ENCODE results near the gene MARK2. TPM values are rescaled to one million over a fixed set of nuclear protein-coding genes. Genes with fewer than 3 reads are reported as not detected.

Gene MARK2
- total and polyA plus RNA-seq, 10 of the 15 experiments (the other 5 are each of a cell fraction or from before 2014, with no cell fraction given): 0.19 to 29.5 (median 13.2) TPM

GRCh38 chr11:63918507-63919191 lies 79.7 kb downstream of the MARK2 start:
- ChIA-PET RAD21 (ENCODE audit: unreplicated experiment) (no interaction called here), POLR2A (interaction anchor here (1.5 kb wide), 1 partner anchor 80 kb away, joined by 4 read pairs; no protein-coding TSS in a partner anchor), CTCF (interaction anchor here (1.1 to 3.9 kb wide), 4 partner anchors 12 to 81 kb away, joined by 3 to 34 read pairs (median 10); partner anchors contain the start of gene MARK2), SMC1A (ENCODE audit: uncharacterized antibody, unreplicated experiment) (interaction anchor here (1.5 kb wide), 1 partner anchor 28 kb away, joined by 4 read pairs; no protein-coding TSS in a partner anchor)
- DNase-seq (ENCODE audit: low read depth, low spot score) (no peak), FAIRE-seq (no peak), ATAC-seq (no peak)
- no peak overlapping the region for H3K4me3 ChIP-seq
- H3K36me3 ChIP-seq (ENCODE audit: control insufficient read depth in 2 of 2, insufficient read depth in 2 of 2, low read length in 1 of 2): no peaks in the 10 kb centered on the region
- no peak overlapping the region for H3K9ac ChIP-seq (ENCODE audit: control insufficient read depth, insufficient read depth, low read length)
- no peak overlapping the region for H3K4me2 ChIP-seq (ENCODE audit: control insufficient read depth, insufficient read depth)
- BruUV-seq (replicated peaks): no TSS peak
- no peaks in the 10 kb centered on the region for H3K9me3 ChIP-seq (replicated peaks; ENCODE audit: control insufficient read depth, insufficient read depth, low read length)
- no peak overlapping the region for H2AFZ ChIP-seq (ENCODE audit: control insufficient read depth, low read depth, low read length)
- in situ Hi-C loops (cut with MboI): no loop called here
- H3K79me2 ChIP-seq (ENCODE audit: control insufficient read depth, insufficient read depth, low read length): no peaks in the 10 kb centered on the region
- WGBS (ENCODE audit: insufficient coverage, insufficient replicate concordance, low lambda C conversion rate, missing lambda C conversion rate): 76% methylated on average over 8 of the region's 9 CpGs
- no peaks in the 10 kb centered on the region for H4K20me1 ChIP-seq (ENCODE audit: control insufficient read depth, insufficient read depth)
- TF ChIP-seq MLLT1 (IDR thresholded peaks at IDR 0.05) (no peak), BRCA1 (IDR thresholded peaks at IDR 0.05; ENCODE audit: low read depth, low read length) (no peak), YY1 (IDR thresholded peaks at IDR 0.05; ENCODE audit: low read depth, low read length) (no peak), TAF1 (IDR thresholded peaks at IDR 0.05; ENCODE audit: borderline replicate concordance, low read depth, low read length) (no peak), RAD21 (IDR thresholded peaks at IDR 0.05; ENCODE audit: insufficient read depth, low read depth, low read length) (no peak), CBX3 (IDR thresholded peaks at IDR 0.05; ENCODE audit: borderline replicate concordance, low read depth) (no peak), SMAD1 (IDR thresholded peaks at IDR 0.05; ENCODE audit: low read depth, partially characterized antibody) (no peak), MYB (IDR thresholded peaks at IDR 0.05; ENCODE audit: borderline replicate concordance, low read depth, low read length) (no peak), SUPT20H (IDR thresholded peaks at IDR 0.05; ENCODE audit: borderline replicate concordance, control insufficient read depth, low read depth, low read length) (no peak), ZNF622 (IDR thresholded peaks at IDR 0.05) (no peak), POLR2AphosphoS5 (IDR thresholded peaks at IDR 0.05; ENCODE audit: low read length) (no peak), CREM (IDR thresholded peaks at IDR 0.05; ENCODE audit: low read depth) (no peak), CHD4 (IDR thresholded peaks at IDR 0.05) (no peak), RELB (IDR thresholded peaks at IDR 0.05; ENCODE audit: low read depth) (no peak), HDAC2 (IDR thresholded peaks at IDR 0.05) (no peak), JUNB (IDR thresholded peaks at IDR 0.05) (no peak), KDM1A (IDR thresholded peaks at IDR 0.05; ENCODE audit: borderline replicate concordance) (no peak), GATAD2B (conservative IDR thresholded peaks at IDR 0.05; ENCODE audit: low read depth) (no peak), ZNF384 (IDR thresholded peaks at IDR 0.05; ENCODE audit: borderline replicate concordance, low read depth, low read length) (no peak), SRF (IDR thresholded peaks at IDR 0.05; ENCODE audit: low read depth in 2 of 2, low read length in 2 of 2) (no peak)
- intact Hi-C loops (cut with micrococcal nuclease; ENCODE audit: unreplicated experiment): no loop called here
- H3K27me3 ChIP-seq (replicated peaks in 1 of 2; ENCODE audit: control insufficient read depth in 2 of 2, insufficient read depth in 2 of 2, low read length in 1 of 2): peaks cover 0 to 3% of the 10 kb centered on the region in 2 experiments; a peak in 3 of 4 replicates
- H3K27ac ChIP-seq (ENCODE audit: control insufficient read depth, insufficient read depth): no peak overlapping the region
- peaks cover 10% of the 10 kb centered on the region for H3K4me1 ChIP-seq (ENCODE audit: control insufficient read depth, insufficient read depth, low read length)

Measured in GM12878 (cell line).